SU-DHL-6 (cell line): ENCODE data around the gene USP11.
A peak's percentile ranks its signal among the peaks of the same experiment; 100 is the strongest.

Experiments
- H2AFZ ChIP-seq: fragments of 200-600 bp; sonication (generic); 2 replicates; pipeline ENCODE4 v1.6.1; 2014; ENCODE audit warnings: low read depth, mild to moderate bottlenecking, moderate library complexity, mixed read lengths, antibody characterized with exemption, low read length; ENCODE audit not compliant: severe bottlenecking
- H3F3A ChIP-seq: fragments of 200-600 bp; shearing (Covaris generic); 2 replicates; pipeline ENCODE4 v1.6.0; 2016; ENCODE audit warnings: antibody characterized with exemption, mild to moderate bottlenecking; ENCODE audit not compliant: insufficient read depth
- H3K27ac ChIP-seq: fragments of 200-600 bp; sonication (generic); 2 replicates; pipeline ENCODE4 v1.5.1; 2016; ENCODE audit warnings: low read depth, mild to moderate bottlenecking, low read length, moderate library complexity, mixed read lengths
- H3K27me3 ChIP-seq: fragments of 200-600 bp; sonication (generic), shearing (Covaris generic); 2 replicates; pipeline ENCODE4 v1.6.0; 2014; ENCODE audit warnings: mild to moderate bottlenecking, low read length
- H3K36me3 ChIP-seq: fragments of 200-600 bp; sonication (generic); 2 replicates; pipeline ENCODE4 v1.6.1; 2014; ENCODE audit warnings: mild to moderate bottlenecking, low read length, mixed read lengths
- H3K4me2 ChIP-seq: fragments of 300-600, 200-600 bp; shearing (Covaris generic), sonication (generic); 2 replicates; pipeline ENCODE4 v1.6.0; 2014; ENCODE audit warnings: low read length, low read depth, mild to moderate bottlenecking; ENCODE audit not compliant: poor library complexity, severe bottlenecking
- H3K4me3 ChIP-seq: fragments of 200-600 bp; sonication (generic); 2 replicates; pipeline ENCODE4 v1.5.1; 2014; ENCODE audit warnings: antibody characterized with exemption, low read length, mild to moderate bottlenecking, mixed read lengths; ENCODE audit not compliant: insufficient read depth, poor library complexity, severe bottlenecking
- H3K79me2 ChIP-seq: fragments of 200-600 bp; sonication (generic); 2 replicates; pipeline ENCODE4 v1.6.1; 2014; ENCODE audit warnings: mild to moderate bottlenecking, low read length, moderate library complexity; ENCODE audit not compliant: insufficient read depth
- H3K9ac ChIP-seq: fragments of 200-600 bp; sonication (generic); 2 replicates; pipeline ENCODE4 v1.7.0; 2014; ENCODE audit warnings: mild to moderate bottlenecking, low read length
- H3K9me2 ChIP-seq: fragments of 200-600 bp; sonication (generic); replicated peaks from 2 replicates; pipeline ENCODE4 v1.6.1; 2014; ENCODE audit warnings: low read length; ENCODE audit not compliant: insufficient read depth
- H3K9me3 ChIP-seq: fragments of 200-600 bp; sonication (generic); 2 replicates; pipeline ENCODE4 v1.6.1; 2014; ENCODE audit warnings: low read length, mixed read lengths; ENCODE audit not compliant: insufficient read depth
- H4K20me1 ChIP-seq: fragments of 200-600 bp; sonication (generic); 2 replicates; pipeline ENCODE4 v1.6.1; 2014; ENCODE audit warnings: low read depth, mild to moderate bottlenecking, antibody characterized with exemption, low read length, moderate library complexity, mixed read lengths
- EZH2phosphoT487 ChIP-seq: fragments of 200-600 bp; sonication (generic), shearing (Covaris generic); conservative IDR thresholded peaks from 2 replicates; pipeline ENCODE4 v1.6.1; 2018; ENCODE audit warnings: mild to moderate bottlenecking, antibody characterized with exemption, low read length, moderate library complexity, mixed read lengths
- TF ChIP-seq, protein P1 (sequence below): fragments of 200-600 bp; sonication (generic); IDR thresholded peaks from one replicate; pipeline ENCODE4 v1.5.1; 2017; ENCODE audit warnings: antibody characterized with exemption, mild to moderate bottlenecking, low read length, moderate library complexity; ENCODE audit not compliant: insufficient read depth, poor library complexity, severe bottlenecking

Gene USP11

DNA sequence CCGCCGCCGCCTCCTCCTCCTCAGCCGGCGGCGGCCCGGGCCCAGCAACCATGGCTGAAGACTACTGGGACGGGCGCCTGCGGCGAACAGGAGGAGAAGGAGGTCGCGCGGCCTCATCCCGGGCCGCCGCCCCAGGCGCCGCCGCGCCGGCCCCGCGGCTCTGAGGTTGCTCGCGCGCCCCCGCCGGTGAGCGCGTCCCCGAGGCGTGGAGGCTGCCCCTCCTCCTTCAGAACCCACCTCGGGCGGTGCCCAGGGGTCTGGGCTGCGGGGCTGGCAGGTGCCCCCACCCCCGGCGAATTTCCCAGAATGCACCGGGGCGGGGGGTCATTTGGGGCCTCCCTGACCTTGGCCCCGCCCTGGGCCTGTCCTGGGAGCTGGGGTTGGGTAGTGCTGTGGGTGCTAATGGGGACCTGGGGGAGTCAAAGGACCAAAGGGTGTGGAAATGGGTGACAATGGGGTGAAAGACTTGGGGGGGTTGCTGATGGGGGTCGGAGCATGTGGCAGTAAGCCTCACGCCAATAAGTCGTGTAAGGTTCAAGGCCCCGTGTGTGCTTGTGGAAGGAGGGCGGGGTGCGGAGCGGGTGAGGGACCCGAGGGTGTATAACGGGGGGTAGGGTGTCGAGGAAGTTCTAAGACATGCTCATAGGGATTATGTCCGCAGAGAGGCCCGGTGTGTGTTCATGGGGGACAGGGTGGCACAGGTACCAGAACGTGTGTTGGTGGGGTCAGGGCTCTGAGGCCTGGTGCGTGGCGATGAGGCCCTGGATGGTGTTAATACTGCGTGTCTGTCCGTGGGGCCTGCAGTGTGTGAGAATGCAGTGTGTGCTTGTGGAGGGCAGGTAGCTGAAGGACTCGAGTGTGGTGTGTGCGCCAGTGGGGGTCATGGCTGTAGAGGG is 13.6 kb upstream of the USP11 start:
- peak overlapping the region; percentile 69 for H3K4me3 ChIP-seq
- H3K9me3 ChIP-seq = no peaks in the 10 kb centered on the region
- H3K4me2 ChIP-seq = peak overlapping the region; percentile 78
- H4K20me1 ChIP-seq = peaks cover 5% of the 10 kb centered on the region; the same call in 1 of the 2 replicates
- H3K36me3 ChIP-seq = no peaks in the 10 kb centered on the region
- peak overlapping the region; percentile 97 for H3K9ac ChIP-seq
- peak overlapping the region; percentile 87 for H3K27ac ChIP-seq
- no peaks in the 10 kb centered on the region for H3K9me2 ChIP-seq
- H2AFZ ChIP-seq = no peak overlapping the region
- peaks cover 38% of the 10 kb centered on the region for H3K79me2 ChIP-seq
- TF ChIP-seq, protein P1, sequence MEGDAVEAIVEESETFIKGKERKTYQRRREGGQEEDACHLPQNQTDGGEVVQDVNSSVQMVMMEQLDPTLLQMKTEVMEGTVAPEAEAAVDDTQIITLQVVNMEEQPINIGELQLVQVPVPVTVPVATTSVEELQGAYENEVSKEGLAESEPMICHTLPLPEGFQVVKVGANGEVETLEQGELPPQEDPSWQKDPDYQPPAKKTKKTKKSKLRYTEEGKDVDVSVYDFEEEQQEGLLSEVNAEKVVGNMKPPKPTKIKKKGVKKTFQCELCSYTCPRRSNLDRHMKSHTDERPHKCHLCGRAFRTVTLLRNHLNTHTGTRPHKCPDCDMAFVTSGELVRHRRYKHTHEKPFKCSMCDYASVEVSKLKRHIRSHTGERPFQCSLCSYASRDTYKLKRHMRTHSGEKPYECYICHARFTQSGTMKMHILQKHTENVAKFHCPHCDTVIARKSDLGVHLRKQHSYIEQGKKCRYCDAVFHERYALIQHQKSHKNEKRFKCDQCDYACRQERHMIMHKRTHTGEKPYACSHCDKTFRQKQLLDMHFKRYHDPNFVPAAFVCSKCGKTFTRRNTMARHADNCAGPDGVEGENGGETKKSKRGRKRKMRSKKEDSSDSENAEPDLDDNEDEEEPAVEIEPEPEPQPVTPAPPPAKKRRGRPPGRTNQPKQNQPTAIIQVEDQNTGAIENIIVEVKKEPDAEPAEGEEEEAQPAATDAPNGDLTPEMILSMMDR = no peak
- TF ChIP-seq EZH2phosphoT487 = no peak
- peaks cover 15% of the 10 kb centered on the region for H3F3A ChIP-seq
- no peaks in the 10 kb centered on the region for H3K27me3 ChIP-seq

DNA sequence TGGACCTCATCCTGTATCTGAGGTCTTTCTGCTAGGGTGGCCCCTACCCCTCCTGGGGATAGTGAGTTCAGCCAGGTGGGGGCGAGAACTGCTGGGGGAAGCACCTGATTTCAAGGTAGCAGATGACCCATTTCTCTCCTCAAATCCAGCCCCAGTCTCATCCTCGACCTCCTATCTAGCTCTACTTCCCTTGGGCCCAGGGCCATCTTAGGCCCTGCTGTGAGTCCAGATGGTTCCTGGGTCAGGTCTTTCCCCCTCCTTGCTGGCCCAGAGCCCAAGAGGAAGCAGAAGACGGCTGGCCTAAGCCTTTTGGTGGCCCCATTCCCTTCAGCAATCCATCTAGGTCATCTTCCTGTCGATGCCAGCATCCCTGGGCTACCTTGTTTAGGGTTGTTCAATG is 11.1 kb upstream of the USP11 start:
- Histone ChIP-seq H3K4me2 (no peak overlapping the region), H3K27me3 (no peaks in the 10 kb centered on the region), H3F3A (peaks cover 7% of the 10 kb centered on the region), H3K9ac (no peak overlapping the region), H2AFZ (no peak overlapping the region), H4K20me1 (peaks cover 5% of the 10 kb centered on the region; the same call in 1 of the 2 replicates), H3K79me2 (peaks cover 38% of the 10 kb centered on the region), H3K27ac (no peak overlapping the region), H3K4me3 (no peak overlapping the region), H3K9me2 (no peaks in the 10 kb centered on the region), H3K36me3 (no peaks in the 10 kb centered on the region), H3K9me3 (no peaks in the 10 kb centered on the region)
- no peak for TF ChIP-seq EZH2phosphoT487
- TF ChIP-seq, protein P1 = no peak

DNA sequence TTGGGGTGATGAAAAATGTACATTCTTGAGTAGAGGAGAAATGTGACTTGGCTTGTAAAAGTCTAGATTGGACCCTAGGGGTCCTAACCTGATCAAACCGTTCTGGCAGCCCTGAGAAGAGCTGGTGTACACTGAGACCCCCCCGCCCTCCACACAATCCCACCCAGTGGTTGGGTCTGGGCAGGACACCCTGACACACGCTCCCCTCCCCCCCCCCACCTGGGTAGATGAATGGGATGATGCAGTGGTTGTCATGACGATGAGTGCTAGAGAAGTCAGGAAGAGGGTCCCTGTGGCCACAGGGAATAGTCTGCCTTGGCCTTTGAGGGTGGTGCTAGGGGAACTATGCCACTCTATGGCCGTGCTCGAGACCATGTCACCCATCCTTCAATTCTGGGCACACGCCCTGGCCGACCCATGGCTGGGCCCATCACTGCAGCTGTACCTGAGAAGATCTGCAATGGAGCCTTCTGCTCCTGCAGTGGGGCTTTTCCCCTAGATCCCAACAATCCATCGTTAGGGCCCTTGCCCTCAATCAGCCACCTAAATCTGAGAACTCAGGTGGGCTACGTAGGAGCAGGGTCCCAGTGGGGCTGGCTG is 10.0 kb upstream of the USP11 start:
- peaks cover 5% of the 10 kb centered on the region; the same call in 1 of the 2 replicates for H4K20me1 ChIP-seq
- peaks cover 5% of the 10 kb centered on the region; the same call in 1 of the 2 replicates for H3F3A ChIP-seq
- no peak overlapping the region for H3K9ac ChIP-seq
- H3K27ac ChIP-seq = no peak overlapping the region
- H3K4me3 ChIP-seq = no peak overlapping the region
- peaks cover 38% of the 10 kb centered on the region for H3K79me2 ChIP-seq
- no peak overlapping the region for H2AFZ ChIP-seq
- H3K27me3 ChIP-seq = no peaks in the 10 kb centered on the region
- no peak overlapping the region for H3K4me2 ChIP-seq
- H3K9me2 ChIP-seq = no peaks in the 10 kb centered on the region
- H3K9me3 ChIP-seq = no peaks in the 10 kb centered on the region
- TF ChIP-seq, protein P1 = no peak
- TF ChIP-seq EZH2phosphoT487 = no peak
- H3K36me3 ChIP-seq = no peaks in the 10 kb centered on the region
